ENCODE data around the gene ADARB2.

DNA sequence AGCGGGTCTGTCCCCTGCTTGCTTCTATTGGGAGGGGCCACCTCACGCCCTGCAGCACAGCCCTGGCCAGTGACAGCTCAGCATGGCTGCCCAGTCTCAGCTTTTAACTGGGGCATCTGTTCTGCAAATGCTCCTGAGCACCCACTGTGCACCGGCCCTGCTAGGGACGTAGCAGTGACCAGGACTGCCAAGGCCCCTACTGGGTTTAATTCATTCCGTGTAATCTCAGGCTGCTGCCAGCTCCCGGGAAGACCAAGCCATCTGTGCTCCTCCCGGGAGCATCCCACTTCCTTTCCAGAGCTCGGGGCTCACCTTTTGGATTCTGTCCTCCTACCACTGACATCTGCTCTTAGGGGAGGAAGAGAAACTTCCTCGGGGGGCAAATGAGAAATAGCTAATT is 85.2 kb downstream of the ADARB2 start:
- TF ChIP-seq REST (IDR thresholded peaks at IDR 0.05; ENCODE audit: insufficient read depth in 1 of 2, low read depth in 2 of 2, low read length in 2 of 2) = no peak
- TF ChIP-seq POLR2AphosphoS5 (IDR thresholded peaks at IDR 0.05; ENCODE audit: low read depth, low read length) = no peak
- TF ChIP-seq SIN3A (IDR thresholded peaks at IDR 0.05; ENCODE audit: borderline replicate concordance, insufficient read depth, low read length) = no peak
- TF ChIP-seq TAF1 (IDR thresholded peaks at IDR 0.05; ENCODE audit: borderline replicate concordance, insufficient read depth, low read length) = no peak
